IMR-90 (cell line): ENCODE measurements around the gene SLC25A51. TPM values are rescaled to one million over a fixed set of nuclear protein-coding genes. Genes with fewer than 3 reads are reported as not detected.
A peak's percentile ranks its signal among the peaks of the same experiment; 100 is the strongest.

Experiments used
- ATAC-seq: fragments of 200-7000 bp; cut with Tn5 transposase; 2 replicates; pipeline ENCODE4 v1.9.1; 2020; ENCODE audit warnings: low read depth, mild to moderate bottlenecking, moderate library complexity
- BruUV-seq: library from RNA; stranded (reverse); fragments of 400-500 nt; replicated peaks from 2 replicates; lab custom pipeline; 2021; lab: Mats Ljungman, UMichigan
- CTCF ChIA-PET: fragments of 300-600 bp; formaldehyde crosslinking; extraction: SDS; loops from one replicate; lab custom pipeline; 2021; ENCODE audit warnings: antibody characterized with exemption; lab: Yijun Ruan, JAX
- POLR2A ChIA-PET: fragments of 300-600 bp; sonication (Branson Sonifier 250); formaldehyde crosslinking; loops from one replicate; lab custom pipeline; 2022; ENCODE audit warnings: antibody characterized with exemption; ENCODE audit not compliant: unreplicated experiment; lab: Charles Lee
- DNase-seq: peaks from one replicate; pipeline ENCODE4 v3.0.0; 2013
- H2AFZ ChIP-seq: replicated peaks from 2 replicates; pipeline ENCODE3; 2013; ENCODE audit warnings: low read length, mild to moderate bottlenecking; ENCODE audit not compliant: poor library complexity
- H2AK5ac ChIP-seq: 2 replicates; pipeline ENCODE4 v1.6.1; 2013; ENCODE audit warnings: low read depth, low read length, inconsistent platforms
- H2AK9ac ChIP-seq: replicated peaks from 2 replicates; pipeline ENCODE3; 2013; ENCODE audit warnings: mild to moderate bottlenecking, low read depth, low read length, moderate library complexity; ENCODE audit not compliant: poor library complexity
- H2BK120ac ChIP-seq: 2 replicates; pipeline ENCODE4 v1.6.1; 2013; ENCODE audit warnings: low read depth, low read length, inconsistent platforms
- H2BK15ac ChIP-seq: 3 replicates; pipeline ENCODE4 v1.6.1; 2013; ENCODE audit warnings: low read depth, low read length, inconsistent platforms
- H2BK20ac ChIP-seq: 2 replicates; pipeline ENCODE4 v1.6.1; 2013; ENCODE audit warnings: low read depth, mild to moderate bottlenecking, inconsistent platforms, low read length, moderate library complexity
- H2BK5ac ChIP-seq: 2 replicates; pipeline ENCODE4 v1.6.1; 2013; ENCODE audit warnings: mild to moderate bottlenecking, low read depth, low read length, inconsistent platforms; ENCODE audit not compliant: poor library complexity, severe bottlenecking
- H3K14ac ChIP-seq: replicated peaks from 2 replicates; pipeline ENCODE4 v1.6.1; 2013; ENCODE audit warnings: low read depth, low read length, inconsistent platforms
- H3K18ac ChIP-seq: 2 replicates; pipeline ENCODE4 v1.6.1; 2013; ENCODE audit warnings: low read depth, low read length, control low read depth
- H3K23ac ChIP-seq: 2 replicates; pipeline ENCODE4 v1.6.1; 2013; ENCODE audit warnings: low read depth, low read length, inconsistent platforms
- H3K27ac ChIP-seq: 2 replicates; pipeline ENCODE4 v1.5.1; 2013; ENCODE audit warnings: mild to moderate bottlenecking, control low read depth, low read length; ENCODE audit not compliant: insufficient read depth
- H3K27me3 ChIP-seq: 2 replicates; pipeline ENCODE4 v1.6.1; 2013; ENCODE audit warnings: low read length; ENCODE audit not compliant: control insufficient read depth, insufficient read depth
- H3K36me3 ChIP-seq: 2 replicates; pipeline ENCODE4 v1.6.1; 2013; ENCODE audit warnings: low read length, mixed read lengths; ENCODE audit not compliant: control insufficient read depth, insufficient read depth
- H3K4ac ChIP-seq: 2 replicates; pipeline ENCODE4 v1.6.1; 2013; ENCODE audit warnings: low read depth, low read length, inconsistent platforms
- H3K4me1 ChIP-seq: 2 replicates; pipeline ENCODE4 v1.6.1; 2013; ENCODE audit warnings: low read length, mixed read lengths; ENCODE audit not compliant: control insufficient read depth, insufficient read depth
- H3K4me2 ChIP-seq: 2 replicates; pipeline ENCODE4 v1.6.1; 2013; ENCODE audit warnings: low read depth, mild to moderate bottlenecking, control low read depth, low read length, moderate library complexity
- H3K4me3 ChIP-seq: 2 replicates; pipeline ENCODE4 v1.5.1; 2013; ENCODE audit warnings: low read depth, mild to moderate bottlenecking, control low read depth, low read length, moderate library complexity; ENCODE audit not compliant: insufficient read depth
- H3K56ac ChIP-seq: 2 replicates; pipeline ENCODE4 v1.6.1; 2013; ENCODE audit warnings: low read length, inconsistent platforms; ENCODE audit not compliant: insufficient read depth; ENCODE audit errors: extremely low read depth
- H3K79me1 ChIP-seq, 2 experiments: 2 replicates each; pipeline ENCODE4 v1.6.1; 2013; ENCODE audit warnings: low read length in 2 of 2, inconsistent platforms in 1 of 2, low read depth in 1 of 2
- H3K9ac ChIP-seq: 2 replicates; pipeline ENCODE4 v1.6.1; 2013; ENCODE audit warnings: low read depth, low read length, control low read depth
- H3K9me1 ChIP-seq: 2 replicates; pipeline ENCODE4 v1.6.1; 2013; ENCODE audit warnings: low read length, inconsistent platforms; ENCODE audit not compliant: insufficient read depth
- H3K9me3 ChIP-seq: 2 replicates; pipeline ENCODE4 v1.6.1; 2013; ENCODE audit warnings: low read length; ENCODE audit not compliant: control insufficient read depth, insufficient read depth
- H4K20me1 ChIP-seq: 2 replicates; pipeline ENCODE4 v1.6.1; 2013; ENCODE audit warnings: low read length, inconsistent platforms; ENCODE audit not compliant: insufficient read depth
- H4K5ac ChIP-seq: 2 replicates; pipeline ENCODE4 v1.6.1; 2013; ENCODE audit warnings: mild to moderate bottlenecking, low read depth, low read length, control low read depth
- H4K8ac ChIP-seq, 2 experiments: 2 replicates each; pipeline ENCODE4 v1.6.1; 2013; ENCODE audit warnings: low read depth in 2 of 2, low read length in 2 of 2, control low read depth in 1 of 2, inconsistent platforms in 1 of 2
- H4K91ac ChIP-seq: 2 replicates; pipeline ENCODE4 v1.6.1; 2013; ENCODE audit warnings: low read depth, low read length, inconsistent platforms; ENCODE audit not compliant: insufficient read depth
- BHLHE40 ChIP-seq: fragments of 150-350 bp; IDR thresholded peaks from 2 replicates; pipeline ENCODE4 v1.6.1; 2016; ENCODE audit warnings: mild to moderate bottlenecking, low read depth, low read length
- CEBPB ChIP-seq: IDR thresholded peaks from 2 replicates; pipeline ENCODE4 v1.6.1; 2012; ENCODE audit warnings: low read depth, low read length, improper control_type of control experiment
- CHD1 ChIP-seq: IDR thresholded peaks from 2 replicates; pipeline ENCODE4 v1.6.1; 2012; ENCODE audit warnings: low read depth, low read length, improper control_type of control experiment
- CTCF ChIP-seq: conservative IDR thresholded peaks from 2 replicates; pipeline ENCODE4 v1.5.1; 2012; ENCODE audit warnings: mild to moderate bottlenecking, low read depth, low read length, improper control_type of control experiment
- FOS ChIP-seq: fragments of 150-350 bp; IDR thresholded peaks from 2 replicates; pipeline ENCODE4 v1.6.1; 2016; ENCODE audit warnings: low read depth, low read length
- MAZ ChIP-seq: IDR thresholded peaks from 2 replicates; pipeline ENCODE4 v1.6.1; 2012; ENCODE audit warnings: low read depth, mild to moderate bottlenecking, low read length, improper control_type of control experiment, moderate library complexity, borderline replicate concordance
- MXI1 ChIP-seq: IDR thresholded peaks from 2 replicates; pipeline ENCODE4 v1.6.1; 2012; ENCODE audit warnings: low read depth, mild to moderate bottlenecking, low read length, moderate library complexity, borderline replicate concordance
- NFE2L2 ChIP-seq: fragments of 150-350 bp; IDR thresholded peaks from 2 replicates; pipeline ENCODE4 v1.6.1; 2016; ENCODE audit warnings: low read depth, mild to moderate bottlenecking, low read length
- POLR2A ChIP-seq: IDR thresholded peaks from 2 replicates; pipeline ENCODE4 v1.6.1; 2012; ENCODE audit warnings: mild to moderate bottlenecking, low read depth, low read length
- RAD21 ChIP-seq: IDR thresholded peaks from 2 replicates; pipeline ENCODE4 v1.6.1; 2012; ENCODE audit warnings: low read length, improper control_type of control experiment
- RCOR1 ChIP-seq: IDR thresholded peaks from 2 replicates; pipeline ENCODE4 v1.6.1; 2012; ENCODE audit warnings: mild to moderate bottlenecking, low read length, improper control_type of control experiment; ENCODE audit not compliant: insufficient replicate concordance
- RFX5 ChIP-seq: IDR thresholded peaks from 2 replicates; pipeline ENCODE4 v1.8.0; 2012; ENCODE audit warnings: low read depth, mild to moderate bottlenecking, low read length, moderate library complexity
- SMC3 ChIP-seq: fragments of 150-350 bp; IDR thresholded peaks from 2 replicates; pipeline ENCODE4 v1.6.1; 2016; ENCODE audit warnings: low read depth, mild to moderate bottlenecking, antibody characterized with exemption, low read length, moderate library complexity
- WGBS, 2 experiments: methylation state at CpG; one replicate each; pipeline versions ENCODE4 v1.1.5 to v1.1.7; 2013; ENCODE audit warnings: missing lambda C conversion rate in 2 of 2; ENCODE audit not compliant: insufficient read length in 1 of 2; ENCODE audit errors: extremely low coverage in 2 of 2; 5-methylcytosine and 5-hydroxymethylcytosine counted together
- dilution Hi-C: fragments of 300-500 bp; cut with HindIII; formaldehyde crosslinking; loops from one replicate; pipeline ENCODE4 v1.14.3; 2018; ENCODE audit warnings: low sequenced_read_pairs; ENCODE audit not compliant: unreplicated experiment
- in situ Hi-C: fragments of 300-500 bp; cut with MboI; formaldehyde crosslinking; loops from 3 replicates; pipeline ENCODE4 v1.14.3; 2019; ENCODE audit warnings: low sequenced_read_pairs, inconsistent platforms, mixed read lengths
- intact Hi-C: fragments of 100-400 bp; cut with micrococcal nuclease; formaldehyde crosslinking; loops from 2 replicates; pipeline ENCODE4 v1.10.0; 2022
- polyA plus RNA-seq, 3 experiments: library from polyadenylated mRNA; depleted of rRNA; stranded (reverse); fragments of >200 nt; gene quantifications; 2 replicates each; pipeline ENCODE4 v1.2.3, GENCODE V29; 2012; ENCODE audit warnings: low replicate concordance in 1 of 3
- total RNA-seq: library from RNA; depleted of rRNA; stranded (reverse); fragments of >200 nt; gene quantifications from 2 replicates; pipeline ENCODE4 v1.2.3, GENCODE V29; 2012
- TF ChIP-seq, protein P1 (sequence below): fragments of 150-350 bp; IDR thresholded peaks from 2 replicates; pipeline ENCODE4 v1.6.1; 2017; ENCODE audit warnings: mild to moderate bottlenecking, antibody characterized with exemption, low read length, low read depth

SLC25A51 gene
- total and polyA plus RNA-seq, 2 of the 4 experiments (the other 2 are of a cell fraction): 14.1 to 81.6 TPM

- Histone ChIP-seq H3K9ac (peak overlapping the region; percentile 58), H2AK5ac (peak overlapping the region; percentile 98), H3K4me2 (peak overlapping the region; percentile 26), H2BK20ac (peak overlapping the region; percentile 86), H4K5ac (peak overlapping the region; percentile 47), H2AK9ac (peak overlapping the region; percentile 96), H2AFZ (peak overlapping the region; percentile 71), H3K79me1 (peaks cover 61 to 94% of the 10 kb centered on the region in 2 experiments), H3K4me3 (no peak overlapping the region), H4K20me1 (peaks cover 5% of the 10 kb centered on the region; the same call in 1 of the 2 replicates), H3K18ac (peak overlapping the region; percentile 27), H3K9me1 (peaks cover 44% of the 10 kb centered on the region), H3K27me3 (no peaks in the 10 kb centered on the region), H3K14ac (peak overlapping the region; percentile 86), H4K8ac (peak overlapping the region; percentile 33 to 99), H2BK15ac (peak overlapping the region; percentile 95; the same call in 2 of the 3 replicates), H3K4ac (peak overlapping the region; percentile 82), H3K56ac (peak overlapping the region; percentile 73), H3K36me3 (peaks cover 20% of the 10 kb centered on the region), H2BK120ac (peak overlapping the region; percentile 98), H3K9me3 (no peaks in the 10 kb centered on the region), H3K23ac (peak overlapping the region; percentile 84), H2BK5ac (peak overlapping the region; percentile 85), H3K27ac (peak overlapping the region; percentile 92), H3K4me1 (peaks cover 40% of the 10 kb centered on the region), H4K91ac (peak overlapping the region; percentile 92)
- 4% methylated on average over 13 of the region's 22 CpGs; no CpG with 5 or more reads in 1 of the 2 experiments for WGBS, 2 experiments
- in situ Hi-C loops: no loop called here
- ATAC-seq: peak; percentile 69
- DNase-seq: peak; percentile 93
- CTCF ChIA-PET: interaction anchor here (1.2 to 1.3 kb wide), 2 partner anchors 11 to 133 kb away, joined by 4 to 7 read pairs; no protein-coding TSS in a partner anchor
- BruUV-seq: no TSS peak
- intact Hi-C loops: no loop called here
- POLR2A ChIA-PET: interaction anchor here (0.6 kb wide), 1 partner anchor 368 kb away, joined by 13 read pairs; no protein-coding TSS in a partner anchor
- dilution Hi-C loops: loop anchor here (25.0 kb wide), 1 partner anchor 124 kb away; the partner anchor contains the start of gene SHB
- TF ChIP-seq RAD21 (0 out of 2 replicates have a peak, but pooled peaks have one; percentile 5), SMC3 (no peak), MAZ (no peak), RCOR1 (no peak), BHLHE40 (no peak), NFE2L2 (no peak), MXI1 (peak; percentile 36; the same call in 1 of the 2 replicates), CTCF (no peak), FOS (peak; percentile 78), POLR2A (peak; percentile 19; the same call in 1 of the 2 replicates), CHD1 (no peak), RFX5 (no peak), CEBPB (0 out of 2 replicates have a peak, but pooled peaks have one; percentile 46)
- TF ChIP-seq, protein P1, sequence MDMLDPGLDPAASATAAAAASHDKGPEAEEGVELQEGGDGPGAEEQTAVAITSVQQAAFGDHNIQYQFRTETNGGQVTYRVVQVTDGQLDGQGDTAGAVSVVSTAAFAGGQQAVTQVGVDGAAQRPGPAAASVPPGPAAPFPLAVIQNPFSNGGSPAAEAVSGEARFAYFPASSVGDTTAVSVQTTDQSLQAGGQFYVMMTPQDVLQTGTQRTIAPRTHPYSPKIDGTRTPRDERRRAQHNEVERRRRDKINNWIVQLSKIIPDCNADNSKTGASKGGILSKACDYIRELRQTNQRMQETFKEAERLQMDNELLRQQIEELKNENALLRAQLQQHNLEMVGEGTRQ: peak; percentile 62
Measured at GRCh38 chr9:37938121-37938891, 34.4 kb upstream of the SLC25A51 start.
